Natural killer cell (primary cell): ENCODE results near the gene EPHA6. TPM values are rescaled to one million over a fixed set of nuclear protein-coding genes. Genes with fewer than 3 reads are reported as not detected.

Experiments used
- ATAC-seq, 3 donors: fragments of 150-1000 bp in 2 of 3; fragments of 200-7000 bp in 1 of 3; cut with Tn5 transposase; 1 replicate in 1 of 3; 2 replicates in 2 of 3; pipeline ENCODE4 v1.10.0; 2021; ENCODE audit warnings: mild to moderate bottlenecking in 2 of 3, moderate library complexity in 2 of 3
- DNase-seq, 2 donors: peaks; one replicate each; pipeline versions ENCODE4 v3.0.0 to v3.0.0-alpha.2; 2013 to 2021; ENCODE audit warnings: mixed read lengths in 1 of 2
- H3K27ac ChIP-seq: one replicate; pipeline ENCODE4 v1.5.1; 2013; ENCODE audit warnings: mild to moderate bottlenecking, low read length
- H3K27me3 ChIP-seq: one replicate; pipeline ENCODE4 v1.6.1; 2013; ENCODE audit warnings: low read length; ENCODE audit not compliant: control insufficient read depth, insufficient read depth
- H3K36me3 ChIP-seq: one replicate; pipeline ENCODE4 v1.6.1; 2013; ENCODE audit warnings: low read length; ENCODE audit not compliant: control insufficient read depth, insufficient read depth
- H3K4me1 ChIP-seq: one replicate; pipeline ENCODE4 v1.6.1; 2013; ENCODE audit warnings: low read length; ENCODE audit not compliant: control insufficient read depth, insufficient read depth
- H3K4me3 ChIP-seq: one replicate; pipeline ENCODE4 v1.5.1; 2013; ENCODE audit warnings: low read length
- H3K9me3 ChIP-seq: one replicate; pipeline ENCODE4 v1.6.1; 2013; ENCODE audit warnings: low read length; ENCODE audit not compliant: control insufficient read depth, insufficient read depth
- H3K27ac Mint-ChIP-seq, 2 donors: one replicate each; pipeline ENCODE4 v1.8.0; 2022; ENCODE audit warnings: mild to moderate bottlenecking in 2 of 2, mixed read lengths in 2 of 2, moderate library complexity in 1 of 2
- H3K27me3 Mint-ChIP-seq, 2 donors: one replicate each; pipeline ENCODE4 v1.8.0; 2022; ENCODE audit warnings: low read depth in 2 of 2, mixed read lengths in 2 of 2
- H3K36me3 Mint-ChIP-seq: one replicate; pipeline ENCODE4 v1.8.0; 2022; ENCODE audit warnings: mixed read lengths
- H3K4me1 Mint-ChIP-seq, 2 donors: one replicate each; pipeline ENCODE4 v1.8.0; 2022; ENCODE audit warnings: mixed read lengths in 2 of 2
- H3K4me3 Mint-ChIP-seq: one replicate; pipeline ENCODE4 v1.8.0; 2022; ENCODE audit warnings: mild to moderate bottlenecking, moderate library complexity, mixed read lengths
- H3K9me3 Mint-ChIP-seq, 2 donors: one replicate each; pipeline ENCODE4 v1.8.0; 2022; ENCODE audit warnings: mixed read lengths in 2 of 2
- WGBS: methylation state at CpG from one replicate; pipeline ENCODE4 v1.1.7; 2013; ENCODE audit warnings: missing lambda C conversion rate; ENCODE audit not compliant: insufficient coverage; 5-methylcytosine and 5-hydroxymethylcytosine counted together
- intact Hi-C: fragments of 100-400 bp; cut with micrococcal nuclease; formaldehyde crosslinking; loops from one replicate; pipeline ENCODE4 v1.14.2; 2022
- total RNA-seq, 4 donors: library from RNA; stranded (reverse); fragments of 120-200 nt in 1 of 4; gene quantifications; one replicate each; pipeline versions ENCODE4 v1.2.3 to v1.2.4, GENCODE V29; 2013 to 2022
- TF ChIP-seq, protein P1 (sequence below): fragments of 200-600 bp; IDR thresholded peaks from one replicate; pipeline ENCODE4 v1.8.0; 2022; ENCODE audit warnings: antibody characterized with exemption

The EPHA6 gene
- total RNA-seq, 3 donors from 2014 or later (not counting 1 experiment from before 2014, with no cell fraction given): not detected

DNA sequence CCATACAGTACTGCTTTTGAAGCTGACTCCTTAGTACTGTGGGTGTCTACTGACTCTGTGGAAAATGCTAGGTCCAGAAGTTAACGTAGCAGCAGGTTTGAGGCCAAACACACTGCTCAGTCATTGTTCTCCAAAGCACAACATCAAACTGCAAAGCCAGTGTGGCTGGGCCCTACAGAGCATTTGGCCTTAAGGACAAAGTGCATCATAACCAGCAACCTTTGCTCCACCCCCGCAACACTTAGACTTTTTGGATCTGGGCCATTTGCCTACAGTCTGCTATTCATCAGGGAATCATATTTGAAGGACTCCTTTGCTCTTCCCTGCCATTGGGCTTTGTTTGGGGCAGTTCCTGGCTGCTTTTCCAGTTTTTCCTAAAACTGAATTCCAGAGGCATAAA lies 907.1 kb downstream of the EPHA6 start:
- H3K9me3 ChIP-seq: no peaks in the 10 kb centered on the region
- ATAC-seq (no peak), DNase-seq (no peak)
- H3K27ac ChIP-seq: no peak overlapping the region
- H3K27me3 ChIP-seq: peaks cover 2% of the 10 kb centered on the region
- H3K4me3 ChIP-seq: no peak overlapping the region
- intact Hi-C loops: no loop called here
- no peaks in the 10 kb centered on the region for H3K4me1 ChIP-seq
- no peaks in the 10 kb centered on the region for H3K36me3 Mint-ChIP-seq
- no peak overlapping the region for H3K4me3 Mint-ChIP-seq
- no peaks in the 10 kb centered on the region for H3K4me1 Mint-ChIP-seq
- no peaks in the 10 kb centered on the region for H3K9me3 Mint-ChIP-seq
- peaks cover 0 to 2% of the 10 kb centered on the region in 2 donors for H3K27me3 Mint-ChIP-seq
- TF ChIP-seq, protein P1, sequence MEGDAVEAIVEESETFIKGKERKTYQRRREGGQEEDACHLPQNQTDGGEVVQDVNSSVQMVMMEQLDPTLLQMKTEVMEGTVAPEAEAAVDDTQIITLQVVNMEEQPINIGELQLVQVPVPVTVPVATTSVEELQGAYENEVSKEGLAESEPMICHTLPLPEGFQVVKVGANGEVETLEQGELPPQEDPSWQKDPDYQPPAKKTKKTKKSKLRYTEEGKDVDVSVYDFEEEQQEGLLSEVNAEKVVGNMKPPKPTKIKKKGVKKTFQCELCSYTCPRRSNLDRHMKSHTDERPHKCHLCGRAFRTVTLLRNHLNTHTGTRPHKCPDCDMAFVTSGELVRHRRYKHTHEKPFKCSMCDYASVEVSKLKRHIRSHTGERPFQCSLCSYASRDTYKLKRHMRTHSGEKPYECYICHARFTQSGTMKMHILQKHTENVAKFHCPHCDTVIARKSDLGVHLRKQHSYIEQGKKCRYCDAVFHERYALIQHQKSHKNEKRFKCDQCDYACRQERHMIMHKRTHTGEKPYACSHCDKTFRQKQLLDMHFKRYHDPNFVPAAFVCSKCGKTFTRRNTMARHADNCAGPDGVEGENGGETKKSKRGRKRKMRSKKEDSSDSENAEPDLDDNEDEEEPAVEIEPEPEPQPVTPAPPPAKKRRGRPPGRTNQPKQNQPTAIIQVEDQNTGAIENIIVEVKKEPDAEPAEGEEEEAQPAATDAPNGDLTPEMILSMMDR: no peak
- 86% methylated on average over 2 of the region's 2 CpGs for WGBS
- H3K36me3 ChIP-seq: no peaks in the 10 kb centered on the region
- H3K27ac Mint-ChIP-seq: no peak overlapping the region

DNA sequence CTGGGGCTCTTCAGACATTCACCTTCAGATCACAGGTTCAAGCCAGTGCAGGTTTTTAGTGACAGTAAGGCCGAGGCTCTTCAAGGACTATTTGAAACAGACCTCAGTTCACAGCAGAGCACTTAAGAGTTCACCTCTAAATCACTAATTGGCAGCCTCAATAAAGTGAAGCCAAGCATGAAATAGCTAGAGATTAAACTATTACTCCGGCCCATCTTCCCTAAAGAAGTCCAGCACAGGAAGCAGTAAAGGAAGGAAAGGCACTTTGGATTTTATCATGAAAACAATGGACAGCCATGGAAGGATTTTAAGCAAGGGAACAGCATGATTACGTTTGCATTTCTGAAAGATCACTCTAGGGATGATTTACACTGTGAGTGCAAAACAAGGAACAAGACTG lies 922.5 kb downstream of the EPHA6 start:
- H3K4me1 ChIP-seq: no peaks in the 10 kb centered on the region
- intact Hi-C loops: no loop called here
- H3K27ac ChIP-seq: no peak overlapping the region
- 56% methylated on average over 3 of the region's 3 CpGs for WGBS
- no peak overlapping the region for H3K4me3 ChIP-seq
- no peaks in the 10 kb centered on the region for H3K9me3 ChIP-seq
- DNase-seq (no peak), ATAC-seq (no peak)
- Mint-ChIP-seq H3K36me3 (no peaks in the 10 kb centered on the region), H3K27ac (no peak overlapping the region), H3K27me3 (peaks cover 3 to 9% of the 10 kb centered on the region in 2 donors), H3K9me3 (no peaks in the 10 kb centered on the region), H3K4me1 (no peaks in the 10 kb centered on the region), H3K4me3 (no peak overlapping the region)
- no peaks in the 10 kb centered on the region for H3K27me3 ChIP-seq
- TF ChIP-seq, protein P1: no peak
- H3K36me3 ChIP-seq: no peaks in the 10 kb centered on the region

DNA sequence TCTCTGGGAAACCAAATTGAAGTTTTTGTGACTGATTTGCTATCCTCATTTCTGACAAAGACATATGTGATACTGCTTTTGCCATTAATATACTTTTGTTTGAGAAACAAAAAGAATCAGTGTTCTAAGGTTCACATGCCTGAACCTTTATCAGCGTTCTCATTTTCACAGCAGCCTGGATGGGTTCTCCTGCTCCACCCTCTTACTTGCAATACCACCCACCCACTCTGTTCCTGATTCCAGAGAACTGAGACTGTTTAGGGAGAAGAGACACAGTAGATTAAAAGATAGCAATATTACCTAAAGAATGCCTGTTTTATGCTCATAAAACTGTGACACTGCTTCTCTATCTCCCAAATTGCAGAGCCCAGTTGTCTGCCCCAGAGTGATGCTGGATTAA lies 924.4 kb downstream of the EPHA6 start:
- no peaks in the 10 kb centered on the region for H3K36me3 ChIP-seq

DNA sequence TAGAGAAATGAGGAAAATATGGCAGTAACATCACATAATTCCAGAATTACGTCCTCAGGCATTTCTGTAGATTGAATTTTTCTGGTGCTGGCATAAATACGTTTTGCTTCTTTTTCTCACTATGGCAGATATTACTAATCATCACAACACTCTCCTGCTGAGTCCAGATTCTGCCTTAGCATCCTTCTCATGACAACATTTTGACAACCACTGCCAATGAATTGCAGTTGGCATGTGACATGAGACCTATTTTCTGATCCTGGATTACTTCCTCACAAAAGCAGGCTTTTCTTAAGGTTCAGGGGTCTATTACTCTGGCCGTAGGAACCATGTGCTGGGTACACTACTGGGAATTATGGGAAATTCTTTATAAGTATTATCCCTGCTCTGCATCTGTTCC lies 927.6 kb downstream of the EPHA6 start:
- Mint-ChIP-seq H3K4me3 (no peak overlapping the region), H3K9me3 (no peaks in the 10 kb centered on the region), H3K27ac (no peak overlapping the region), H3K36me3 (no peaks in the 10 kb centered on the region), H3K4me1 (no peaks in the 10 kb centered on the region), H3K27me3 (peaks cover 7 to 15% of the 10 kb centered on the region in 2 donors)
- no peak for DNase-seq
- 79% methylated on average over 3 of the region's 3 CpGs for WGBS
- Histone ChIP-seq H3K27ac (no peak overlapping the region), H3K4me3 (no peak overlapping the region), H3K9me3 (no peaks in the 10 kb centered on the region), H3K36me3 (no peaks in the 10 kb centered on the region), H3K27me3 (no peaks in the 10 kb centered on the region), H3K4me1 (no peaks in the 10 kb centered on the region)
- intact Hi-C loops: no loop called here
- TF ChIP-seq, protein P1: no peak
- ATAC-seq: no peak

More for the DNA sequence above, 924.4 kb downstream of the EPHA6 start:
- no peak overlapping the region for H3K27ac ChIP-seq
- Mint-ChIP-seq H3K9me3 (no peaks in the 10 kb centered on the region), H3K27ac (no peak overlapping the region), H3K27me3 (peaks cover 7 to 9% of the 10 kb centered on the region in 2 donors), H3K36me3 (no peaks in the 10 kb centered on the region), H3K4me3 (no peak overlapping the region), H3K4me1 (no peaks in the 10 kb centered on the region)
- ATAC-seq: no peak
- no peaks in the 10 kb centered on the region for H3K9me3 ChIP-seq
- intact Hi-C loops: no loop called here
- TF ChIP-seq, protein P1: no peak
- H3K4me3 ChIP-seq: no peak overlapping the region
- WGBS: 83% methylated on average over 1 of the region's 1 CpG
- H3K27me3 ChIP-seq: no peaks in the 10 kb centered on the region
- no peaks in the 10 kb centered on the region for H3K4me1 ChIP-seq
- no peak for DNase-seq
